ENCODE results near the gene ZNF777. TPM values are rescaled to one million over a fixed set of nuclear protein-coding genes. Genes with fewer than 3 reads are reported as not detected.

The ZNF777 gene
- total RNA-seq, 1 experiment from 2014 or later = 19.6 TPM

- in situ Hi-C loops (cut with HindIII; ENCODE audit: low pct_unique_long_range_greater_than_20kb, low sequenced_read_pairs) = no loop called here
- DNase-seq (ENCODE audit: low read depth) = no peak
These were observed 75.5 kb downstream of the ZNF777 start for GRCh38 chr7:149385195-149385950.

Other genes with a start within 250 kb of the ZNF777 start
- gene ZNF212, start 221.4 kb downstream of the ZNF777 start, total RNA-seq (2014; rRNA removed; shearing (Covaris generic); ENCODE audit: low replicate concordance) = 11.6 and 15.8 TPM in 2 replicates
- 2.3 and 5.2 TPM in 2 replicates for gene ZNF783, start 198.9 kb downstream of the ZNF777 start, total RNA-seq (2014; rRNA removed; shearing (Covaris generic); ENCODE audit: low replicate concordance)
- gene ZNF746, start 36.7 kb upstream of the ZNF777 start, total RNA-seq (2014; rRNA removed; shearing (Covaris generic); ENCODE audit: low replicate concordance) = 41.4 and 48.6 TPM in 2 replicates

All from Caki2 (cell line).